Glutamatergic neuron (in vitro differentiated cells): ENCODE data around the gene ZNF827. TPM values are rescaled to one million over a fixed set of nuclear protein-coding genes. Genes with fewer than 3 reads are reported as not detected.
A peak's percentile ranks its signal among the peaks of the same experiment; 100 is the strongest.

ENCODE experiments used
- DNase-seq: peaks from one replicate; pipeline ENCODE4 v3.0.0; 2022
- H3K27ac Mint-ChIP-seq: one replicate; pipeline ENCODE4 v1.8.0; 2020; ENCODE audit warnings: mild to moderate bottlenecking, mixed read lengths, inconsistent platforms; ENCODE audit not compliant: unreplicated experiment
- H3K27me3 Mint-ChIP-seq: one replicate; pipeline ENCODE4 v1.8.0; 2020; ENCODE audit warnings: mild to moderate bottlenecking, moderate library complexity, mixed read lengths, inconsistent platforms; ENCODE audit not compliant: unreplicated experiment
- H3K36me3 Mint-ChIP-seq: one replicate; pipeline ENCODE4 v1.8.0; 2020; ENCODE audit warnings: mild to moderate bottlenecking, mixed read lengths, inconsistent platforms; ENCODE audit not compliant: unreplicated experiment
- H3K4me1 Mint-ChIP-seq: one replicate; pipeline ENCODE4 v1.8.0; 2020; ENCODE audit warnings: mild to moderate bottlenecking, low read depth, mixed read lengths, inconsistent platforms; ENCODE audit not compliant: unreplicated experiment
- H3K4me3 Mint-ChIP-seq: one replicate; pipeline ENCODE4 v1.8.0; 2020; ENCODE audit warnings: mild to moderate bottlenecking, mixed read lengths, inconsistent platforms; ENCODE audit not compliant: unreplicated experiment
- H3K9me3 Mint-ChIP-seq: one replicate; pipeline ENCODE4 v1.8.0; 2020; ENCODE audit warnings: mild to moderate bottlenecking, moderate library complexity, mixed read lengths, inconsistent platforms; ENCODE audit not compliant: unreplicated experiment
- CTCF ChIP-seq: fragments of 200-600 bp; sonication (generic); IDR thresholded peaks from one replicate; pipeline ENCODE4 v1.5.0; 2021; ENCODE audit not compliant: partially characterized antibody, unreplicated experiment
- total RNA-seq: library from RNA; stranded (reverse); fragmentation: NEBNext Ultra II Directional; extraction: Animal tissue kit (Norgen Biotek cat#: 25700); gene quantifications from one replicate; pipeline ENCODE4 v1.2.1, GENCODE V29; 2021; ENCODE audit not compliant: unreplicated experiment

The ZNF827 gene
- total RNA-seq, 1 donor from 2014 or later = 227 TPM

- Mint-ChIP-seq H3K27me3 (peaks cover 3% of the 10 kb centered on the region), H3K4me3 (no peak overlapping the region), H3K4me1 (peaks cover 9% of the 10 kb centered on the region), H3K9me3 (peaks cover 13% of the 10 kb centered on the region), H3K27ac (no peak overlapping the region), H3K36me3 (peaks cover 27% of the 10 kb centered on the region)
- no peak for DNase-seq
- no peak for TF ChIP-seq CTCF
These were observed 129.6 kb downstream of the ZNF827 start for GRCh38 chr4:145808848-145809512.

GRCh38 chr4:145808021-145808650, 130.5 kb downstream of the ZNF827 start:
- no peak for DNase-seq
- no peak for TF ChIP-seq CTCF
- H3K27ac Mint-ChIP-seq = no peak overlapping the region
- peaks cover 13% of the 10 kb centered on the region for H3K9me3 Mint-ChIP-seq
- H3K4me1 Mint-ChIP-seq = peaks cover 5% of the 10 kb centered on the region
- peaks cover 3% of the 10 kb centered on the region for H3K27me3 Mint-ChIP-seq
- H3K4me3 Mint-ChIP-seq = no peak overlapping the region
- H3K36me3 Mint-ChIP-seq = peaks cover 26% of the 10 kb centered on the region

GRCh38 chr4:145805490-145805889, 133.1 kb downstream of the ZNF827 start:
- DNase-seq = no peak
- no peak overlapping the region for H3K4me3 Mint-ChIP-seq

GRCh38 chr4:145804116-145804515, 134.5 kb downstream of the ZNF827 start:
- Mint-ChIP-seq H3K4me3 (no peak overlapping the region), H3K27me3 (no peaks in the 10 kb centered on the region), H3K27ac (peak overlapping the region; percentile 10), H3K9me3 (peaks cover 5% of the 10 kb centered on the region), H3K4me1 (peaks cover 5% of the 10 kb centered on the region), H3K36me3 (peaks cover 10% of the 10 kb centered on the region)
- no peak for TF ChIP-seq CTCF
- no peak for DNase-seq

More at GRCh38 chr4:145805490-145805889, 133.1 kb downstream of the ZNF827 start:
- Mint-ChIP-seq H3K27ac (no peak overlapping the region), H3K36me3 (peaks cover 20% of the 10 kb centered on the region), H3K27me3 (no peaks in the 10 kb centered on the region), H3K9me3 (peaks cover 10% of the 10 kb centered on the region), H3K4me1 (peaks cover 5% of the 10 kb centered on the region)
- no peak for TF ChIP-seq CTCF

- no peak for DNase-seq
- H3K27me3 Mint-ChIP-seq = no peaks in the 10 kb centered on the region
- peaks cover 5% of the 10 kb centered on the region for H3K4me1 Mint-ChIP-seq
- peaks cover 5% of the 10 kb centered on the region for H3K36me3 Mint-ChIP-seq
- peaks cover 2% of the 10 kb centered on the region for H3K9me3 Mint-ChIP-seq
- TF ChIP-seq CTCF = no peak
- H3K4me3 Mint-ChIP-seq = no peak overlapping the region
- no peak overlapping the region for H3K27ac Mint-ChIP-seq
These were observed 139.4 kb downstream of the ZNF827 start for GRCh38 chr4:145799223-145799622.
